Activated naive CD4-positive, alpha-beta T cell treated with anti-CD3 and anti-CD28 coated beads, Interleukin-2, amount 50 U/mL, for 72 hours (primary cell): Measurements from ENCODE around the gene PRPF8. TPM values are rescaled to one million over a fixed set of nuclear protein-coding genes. Genes with fewer than 3 reads are reported as not detected.

Experiments used
- ATAC-seq, 2 donors: fragments of 150-1000 bp; cut with Tn5 transposase; 2 replicates each; pipeline ENCODE4 v1.10.0; 2021; ENCODE audit warnings: mild to moderate bottlenecking in 2 of 2, moderate library complexity in 2 of 2
- DNase-seq, 2 donors: peaks; one replicate each; pipeline ENCODE4 v3.0.0; 2021 to 2022; ENCODE audit warnings: low spot score in 2 of 2
- H3K27ac Mint-ChIP-seq, 2 donors: one replicate each; pipeline ENCODE4 v1.8.0; 2022; ENCODE audit warnings: mild to moderate bottlenecking in 2 of 2, mixed read lengths in 2 of 2
- H3K36me3 Mint-ChIP-seq, 2 donors: one replicate each; pipeline ENCODE4 v1.8.0; 2022; ENCODE audit warnings: mixed read lengths in 2 of 2
- H3K9me3 Mint-ChIP-seq, 2 donors: one replicate each; pipeline ENCODE4 v1.8.0; 2022; ENCODE audit warnings: mixed read lengths in 2 of 2
- total RNA-seq, 2 donors: library from RNA; stranded (reverse); gene quantifications; one replicate each; pipeline ENCODE4 v1.2.3, GENCODE V29; 2022

The PRPF8 gene
- total RNA-seq, 2 donors from 2014 or later: 414 to 433 TPM

GRCh38 chr17:1604831-1605528 lies 79.7 kb downstream of the PRPF8 start:
- Mint-ChIP-seq H3K36me3 (peaks cover 0 to 4% of the 10 kb centered on the region in 2 donors), H3K27ac (no peak overlapping the region), H3K9me3 (no peaks in the 10 kb centered on the region)
- DNase-seq (no peak), ATAC-seq (no peak)

GRCh38 chr17:1601571-1601970 lies 83.1 kb downstream of the PRPF8 start:
- ATAC-seq (no peak), DNase-seq (no peak)
- H3K36me3 Mint-ChIP-seq: peaks cover 0 to 4% of the 10 kb centered on the region in 2 donors
- no peak overlapping the region for H3K27ac Mint-ChIP-seq
- H3K9me3 Mint-ChIP-seq: no peaks in the 10 kb centered on the region

Other genes starting within 250 kb of the PRPF8 start
- gene CRK, start 228.6 kb downstream of the PRPF8 start, total RNA-seq: 10 to 100 TPM; 12.5 to 17.7 TPM
- gene MYO1C, start 192.2 kb downstream of the PRPF8 start, total RNA-seq: 10 to 100 TPM; 10.6 to 32.2 TPM
- gene INPP5K, start 168.3 kb downstream of the PRPF8 start, total RNA-seq: 10 to 100 TPM; 20.7 to 35.1 TPM
- gene PITPNA, start 122.1 kb downstream of the PRPF8 start, total RNA-seq: 10 to 100 TPM; 13.8 to 39.2 TPM
- gene SLC43A2, start 56.0 kb downstream of the PRPF8 start, total RNA-seq: under 1 TPM; 0.57 to 0.62 TPM
- 1 to 10 TPM; 1.1 to 2.3 TPM for gene SCARF1, start 39.1 kb downstream of the PRPF8 start, total RNA-seq
- 1 to 10 TPM; 1.7 to 2.5 TPM for gene RILP, start 35.0 kb downstream of the PRPF8 start, total RNA-seq
- gene TLCD2, start 25.5 kb upstream of the PRPF8 start, total RNA-seq: under 1 TPM; 0.10 to 0.25 TPM
- gene WDR81, start 39.8 kb upstream of the PRPF8 start, total RNA-seq: 10 to 100 TPM; 11.4 to 13.4 TPM
- under 1 TPM in 1 of 2 donors, not detected in 1; 0.36 TPM for gene SERPINF2, start 58.0 kb upstream of the PRPF8 start, total RNA-seq
- gene SERPINF1, start 77.2 kb upstream of the PRPF8 start, total RNA-seq: under 1 TPM in 1 of 2 donors, not detected in 1; 0.41 TPM
- 10 to 100 TPM; 18.5 to 19.8 TPM for gene SMYD4, start 145.0 kb upstream of the PRPF8 start, total RNA-seq
- gene RPA1, start 145.1 kb upstream of the PRPF8 start, total RNA-seq: 100 to 1,000 TPM; 118 to 174 TPM